ENCODE results near the gene OR56B1.

DNA sequence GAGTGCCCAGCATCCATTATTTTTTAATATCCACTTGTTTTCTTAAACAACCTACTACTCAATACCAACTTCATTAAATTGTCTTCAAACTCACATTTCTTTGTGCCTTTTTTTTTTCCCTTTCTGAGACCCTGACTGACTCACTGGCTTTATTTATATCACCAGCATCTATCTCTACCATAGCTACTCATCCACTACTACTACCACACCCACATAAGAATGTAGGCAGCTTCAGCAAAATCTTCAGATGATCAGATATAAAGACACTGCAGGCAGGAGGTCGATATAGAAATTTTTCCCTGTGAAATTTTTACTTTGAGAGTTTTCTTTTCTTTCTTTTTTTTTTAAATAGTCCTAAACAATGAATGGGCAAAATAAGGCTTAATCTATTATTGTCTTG, 2.2 kb downstream of the OR56B1 start:
- TF ChIP-seq POLR2A (IDR thresholded peaks at IDR 0.05; ENCODE audit: low read depth, low read length) (no peak), POLR2AphosphoS5 (IDR thresholded peaks at IDR 0.05; ENCODE audit: low read depth, low read length) (no peak), TAF1 (IDR thresholded peaks at IDR 0.05; ENCODE audit: low read depth, low read length) (no peak), POU2F2 (IDR thresholded peaks at IDR 0.05; ENCODE audit: low read depth, low read length) (no peak), SPI1 (IDR thresholded peaks at IDR 0.05; ENCODE audit: low read depth, low read length) (no peak), PAX5 (IDR thresholded peaks at IDR 0.05; ENCODE audit: insufficient read depth, low read length, severe bottlenecking) (no peak)
